ENCODE data around the gene OSBP2.

- TF ChIP-seq CTCF (IDR thresholded peaks at IDR 0.05) (peak; percentile 43 to 74 (median 46)), POLR2A (IDR thresholded peaks at IDR 0.05) (no peak), EP300 (IDR thresholded peaks at IDR 0.05; ENCODE audit: low read depth) (no peak), POLR2AphosphoS5 (IDR thresholded peaks at IDR 0.05) (peak in 1 of 3 donors; percentile 13)
Observed at GRCh38 chr22:30802202-30803166, 107.8 kb downstream of the OSBP2 start.
